Effector memory CD8-positive, alpha-beta T cell (primary cell): Measurements from ENCODE around the gene THPO.

Experiments
- ATAC-seq: fragments of 150-1000 bp; cut with Tn5 transposase; replicated peaks from 2 replicates; pipeline ENCODE4 v1.10.0; 2021; ENCODE audit warnings: mild to moderate bottlenecking, moderate library complexity
- DNase-seq, 3 experiments: peaks; one replicate each; pipeline ENCODE4 v3.0.0; 2021
- H3K27ac Mint-ChIP-seq, 2 donors: one replicate each; pipeline ENCODE4 v1.8.0; 2022; ENCODE audit warnings: mild to moderate bottlenecking in 2 of 2, mixed read lengths in 2 of 2, moderate library complexity in 2 of 2
- H3K27me3 Mint-ChIP-seq, 2 donors: one replicate each; pipeline ENCODE4 v1.8.0; 2022; ENCODE audit warnings: mixed read lengths in 2 of 2
- H3K36me3 Mint-ChIP-seq: one replicate; pipeline ENCODE4 v1.8.0; 2022; ENCODE audit warnings: mild to moderate bottlenecking, moderate library complexity, mixed read lengths; ENCODE audit not compliant: insufficient read depth
- H3K4me1 Mint-ChIP-seq, 2 donors: one replicate each; pipeline ENCODE4 v1.8.0; 2022; ENCODE audit warnings: low read depth in 2 of 2, mixed read lengths in 2 of 2
- H3K4me3 Mint-ChIP-seq, 2 donors: one replicate each; pipeline ENCODE4 v1.8.0; 2022; ENCODE audit warnings: mild to moderate bottlenecking in 2 of 2, mixed read lengths in 2 of 2, moderate library complexity in 2 of 2
- H3K9me3 Mint-ChIP-seq, 2 donors: one replicate each; pipeline ENCODE4 v1.8.0; 2022; ENCODE audit warnings: mixed read lengths in 2 of 2

Gene THPO

DNA sequence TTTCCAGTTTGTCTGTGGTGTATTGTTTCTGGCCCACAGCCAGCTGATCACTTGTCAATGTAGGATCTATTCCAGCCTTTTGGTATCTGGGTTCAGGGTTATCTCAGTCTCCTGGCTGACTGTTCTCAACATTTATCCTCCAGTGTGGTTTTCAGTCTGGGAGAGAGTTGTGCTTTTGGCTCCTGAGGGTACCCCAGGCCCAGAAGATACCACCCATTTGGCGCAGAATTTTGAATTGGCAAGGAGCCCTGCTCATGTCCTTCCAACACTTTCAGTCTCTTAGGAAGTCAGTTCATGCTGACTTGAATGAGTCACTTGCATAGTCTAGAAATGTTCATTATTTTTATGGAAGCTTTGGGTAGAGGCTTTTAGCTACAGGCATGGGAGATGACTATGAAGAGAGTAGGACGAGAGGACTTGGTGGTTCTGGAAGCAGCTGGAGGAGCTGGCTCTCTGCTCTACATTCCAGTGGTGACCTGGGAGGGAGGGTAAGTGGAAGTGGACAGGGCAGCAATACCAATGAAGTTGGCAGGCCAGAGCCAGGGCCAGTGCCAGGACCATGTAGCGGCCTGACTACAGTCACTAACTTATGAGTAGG, 9.3 kb downstream of the THPO start:
- Mint-ChIP-seq H3K27me3 (no peaks in the 10 kb centered on the region), H3K4me1 (peaks cover 12 to 16% of the 10 kb centered on the region in 2 donors), H3K4me3 (no peak overlapping the region), H3K36me3 (peaks cover 48% of the 10 kb centered on the region), H3K27ac (no peak overlapping the region), H3K9me3 (no peaks in the 10 kb centered on the region)
- DNase-seq: no peak
- ATAC-seq: no peak

DNA sequence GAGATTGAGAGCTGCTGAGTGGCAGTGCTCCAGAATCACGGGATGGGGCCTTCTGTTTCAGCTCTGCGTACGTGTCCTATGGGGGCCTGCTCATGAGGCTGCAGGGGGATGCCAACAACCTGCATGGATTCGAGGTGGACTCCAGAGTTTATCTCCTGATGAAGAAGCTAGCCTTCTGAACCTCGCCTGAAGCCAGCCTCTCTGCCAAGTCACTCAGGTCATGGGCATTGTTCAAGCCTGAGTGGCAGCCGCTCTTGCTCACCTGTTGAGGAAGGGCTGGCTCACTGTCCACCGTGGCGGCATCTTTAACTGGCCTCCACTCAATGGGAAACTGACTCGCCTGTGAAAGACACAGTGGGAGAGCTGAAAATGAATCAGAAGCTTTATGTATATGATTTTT, 9.9 kb downstream of the THPO start:
- Mint-ChIP-seq H3K27ac (peak overlapping the region in 1 of 2 donors; percentile 19), H3K27me3 (no peaks in the 10 kb centered on the region), H3K9me3 (no peaks in the 10 kb centered on the region), H3K36me3 (peaks cover 54% of the 10 kb centered on the region), H3K4me1 (peaks cover 12 to 21% of the 10 kb centered on the region in 2 donors), H3K4me3 (no peak overlapping the region)
- ATAC-seq (no peak), DNase-seq (no peak)

DNA sequence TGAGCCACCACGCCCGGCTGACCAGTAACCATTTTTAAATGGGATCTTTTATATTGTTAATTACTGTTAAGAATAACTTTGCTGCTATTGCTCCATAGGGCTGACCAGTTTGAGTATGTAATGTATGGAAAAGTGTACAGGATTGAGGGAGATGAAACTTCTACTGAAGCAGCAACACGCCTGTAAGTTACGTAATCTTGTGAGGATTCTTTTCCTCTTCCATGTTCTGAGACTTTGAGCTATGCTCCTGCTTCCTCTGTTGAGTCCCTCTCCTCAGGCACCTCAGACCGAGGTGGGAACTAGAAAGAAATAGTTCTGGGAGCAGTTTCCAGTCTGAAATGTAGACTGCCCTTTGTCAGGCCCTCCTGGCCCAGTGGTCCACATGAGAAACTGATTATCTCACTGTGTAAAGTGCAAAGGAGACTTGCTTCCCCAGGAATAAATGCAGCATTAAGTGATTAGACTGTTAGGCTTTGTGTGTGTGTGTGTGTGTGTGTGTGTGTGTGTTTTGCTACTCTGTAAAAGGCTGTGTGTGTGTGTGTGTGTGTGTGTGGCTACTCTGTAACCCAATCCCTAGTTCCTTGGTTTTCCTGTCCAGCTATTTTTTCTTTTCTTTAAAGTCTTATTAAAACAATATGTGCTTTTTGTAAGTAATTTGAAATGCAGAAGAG, 11.3 kb downstream of the THPO start:
- Mint-ChIP-seq H3K27ac (no peak overlapping the region), H3K4me3 (no peak overlapping the region), H3K36me3 (peaks cover 61% of the 10 kb centered on the region), H3K27me3 (no peaks in the 10 kb centered on the region), H3K9me3 (no peaks in the 10 kb centered on the region), H3K4me1 (peaks cover 18 to 25% of the 10 kb centered on the region in 2 donors)
- ATAC-seq (no peak), DNase-seq (no peak)

DNA sequence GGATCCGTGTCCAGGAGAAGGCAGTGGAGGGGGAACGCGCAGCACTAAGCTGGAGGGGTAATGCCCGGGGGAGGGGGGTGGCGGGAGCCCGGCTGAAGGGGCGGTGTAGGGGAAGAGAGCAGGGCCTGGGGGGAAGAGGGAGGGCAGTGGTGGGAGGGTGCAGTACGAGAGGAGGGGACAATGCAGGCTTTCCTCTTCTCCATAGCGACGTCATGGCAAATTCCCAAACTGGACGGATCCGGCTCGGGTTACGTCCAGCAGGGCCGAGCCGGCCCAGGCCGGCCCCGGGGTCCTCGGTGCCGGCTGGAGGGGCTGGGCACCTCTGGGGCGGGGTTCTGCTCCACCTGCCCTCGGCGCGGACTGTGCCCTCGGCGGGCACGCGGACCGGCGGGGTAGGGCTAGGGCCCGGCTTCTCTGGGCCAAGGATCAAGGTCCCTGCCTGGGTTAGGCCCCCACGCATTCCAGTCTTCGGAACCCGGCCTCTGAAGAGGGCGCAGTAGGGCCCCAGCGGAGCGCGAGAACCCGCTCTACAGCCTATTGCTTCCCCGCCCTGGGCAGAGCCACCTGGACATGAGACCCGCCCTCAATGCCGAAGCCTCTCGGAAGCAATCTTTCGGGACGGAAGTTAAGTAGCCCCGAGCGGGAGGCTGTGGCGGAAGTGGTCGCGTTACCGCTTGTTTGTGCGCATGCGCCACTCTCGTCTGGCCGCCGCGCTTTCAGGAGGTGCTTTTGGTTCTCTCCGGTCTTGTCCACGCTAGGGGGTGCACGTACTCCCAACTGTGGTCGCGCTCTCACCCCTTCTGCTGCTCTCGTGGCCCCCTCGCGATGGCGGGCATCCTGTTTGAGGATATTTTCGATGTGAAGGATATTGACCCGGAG, 15.1 kb downstream of the THPO start:
- H3K4me3 Mint-ChIP-seq: peak overlapping the region; percentile 89 to 99
- H3K36me3 Mint-ChIP-seq: peaks cover 54% of the 10 kb centered on the region
- no peaks in the 10 kb centered on the region for H3K9me3 Mint-ChIP-seq
- ATAC-seq (peak; percentile 86), DNase-seq (peak; percentile 90 to 93 (median 92))
- H3K27me3 Mint-ChIP-seq: no peaks in the 10 kb centered on the region
- H3K27ac Mint-ChIP-seq: peak overlapping the region; percentile 87 to 95
- peaks cover 19 to 24% of the 10 kb centered on the region in 2 donors for H3K4me1 Mint-ChIP-seq

DNA sequence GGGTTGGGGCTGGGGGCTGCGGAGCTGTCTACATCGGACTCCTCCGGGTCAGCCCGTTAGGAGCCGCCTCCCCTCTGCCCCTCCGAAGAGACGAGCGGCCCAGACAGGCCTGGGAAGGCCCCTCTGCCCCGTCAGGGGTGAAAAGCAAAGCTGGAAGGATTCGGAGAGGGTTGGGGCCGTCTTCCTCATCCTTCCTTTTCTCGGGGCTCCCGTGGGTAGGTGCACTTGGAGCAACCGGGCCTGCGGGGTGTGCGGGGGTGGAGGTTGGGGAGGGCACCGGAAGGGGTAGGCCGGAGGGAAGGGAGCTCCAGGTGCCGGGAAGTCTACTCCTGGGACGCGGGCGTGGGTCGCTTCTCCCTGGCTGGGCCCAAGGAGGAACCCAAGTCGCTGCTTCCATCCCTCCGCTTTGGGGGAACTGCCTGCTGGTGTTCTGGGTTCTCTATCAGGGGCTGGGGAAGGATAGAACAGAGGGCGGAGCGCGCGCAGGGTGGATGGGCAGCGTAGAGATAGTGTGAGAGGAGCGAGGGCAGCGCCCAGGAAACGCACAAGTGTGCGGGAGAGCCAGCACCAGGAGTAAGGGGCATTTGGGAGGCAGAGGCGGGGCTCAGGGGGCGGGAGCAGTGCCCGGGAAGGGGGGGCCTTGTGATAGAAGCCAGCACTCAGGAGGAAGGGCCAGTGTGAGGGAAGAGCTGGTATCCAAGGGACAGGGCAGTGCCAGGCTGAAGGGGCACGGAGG, 15.9 kb downstream of the THPO start:
- peaks cover 46% of the 10 kb centered on the region for H3K36me3 Mint-ChIP-seq
- no peaks in the 10 kb centered on the region for H3K9me3 Mint-ChIP-seq
- peak overlapping the region; percentile 89 to 99 for H3K4me3 Mint-ChIP-seq
- DNase-seq (peak in 1 of 3 experiments; percentile 23), ATAC-seq (peak; percentile 8)
- H3K4me1 Mint-ChIP-seq: peaks cover 19 to 24% of the 10 kb centered on the region in 2 donors
- no peaks in the 10 kb centered on the region for H3K27me3 Mint-ChIP-seq
- peak overlapping the region; percentile 87 to 95 for H3K27ac Mint-ChIP-seq

DNA sequence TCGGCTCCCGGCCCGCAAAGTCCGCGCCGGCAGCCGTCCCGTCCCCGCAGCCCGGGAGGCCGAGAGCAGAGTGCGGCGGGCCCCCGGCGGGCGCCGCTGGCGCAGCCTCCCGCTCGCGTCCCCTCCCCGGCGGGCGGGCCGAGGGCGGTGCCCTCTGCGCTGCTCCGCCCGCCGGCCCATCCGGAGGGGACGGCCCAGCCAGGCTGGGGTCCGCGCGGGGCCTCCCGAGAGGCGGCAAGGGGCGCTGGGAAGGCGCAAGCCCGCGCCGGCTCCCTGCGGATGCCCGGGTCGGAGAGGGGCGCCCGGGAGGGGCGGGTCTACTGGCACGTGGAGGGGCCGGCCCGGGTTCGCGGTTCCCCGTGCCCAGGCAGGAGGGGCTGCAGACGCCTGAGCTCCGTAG, 16.5 kb downstream of the THPO start, which contains the start of the genes CLCN2 and POLR2H:
TSS of gene CLCN2 (minus strand) at position 74 of the 400 bp plus-strand sequence. CDS start 126 bp downstream, outside the sequence.
TSS of gene POLR2H (plus strand) at position 179 of the 400 bp plus-strand sequence. CDS start 1,783 bp downstream, outside the sequence.
- peak in 2 of 3 experiments; percentile 21 to 39 for DNase-seq
- Mint-ChIP-seq H3K27ac (peak within 1 kb of the TSS; percentile 87 to 95), H3K4me1 (peaks cover 19 to 20% of the 10 kb centered on the region in 2 donors), H3K4me3 (peak within 1 kb of the TSS; percentile 89 to 99), H3K9me3 (no peaks in the 10 kb centered on the region), H3K27me3 (no peaks in the 10 kb centered on the region), H3K36me3 (peaks cover 41% of the 10 kb centered on the region)
- ATAC-seq: peak; percentile 23

DNA sequence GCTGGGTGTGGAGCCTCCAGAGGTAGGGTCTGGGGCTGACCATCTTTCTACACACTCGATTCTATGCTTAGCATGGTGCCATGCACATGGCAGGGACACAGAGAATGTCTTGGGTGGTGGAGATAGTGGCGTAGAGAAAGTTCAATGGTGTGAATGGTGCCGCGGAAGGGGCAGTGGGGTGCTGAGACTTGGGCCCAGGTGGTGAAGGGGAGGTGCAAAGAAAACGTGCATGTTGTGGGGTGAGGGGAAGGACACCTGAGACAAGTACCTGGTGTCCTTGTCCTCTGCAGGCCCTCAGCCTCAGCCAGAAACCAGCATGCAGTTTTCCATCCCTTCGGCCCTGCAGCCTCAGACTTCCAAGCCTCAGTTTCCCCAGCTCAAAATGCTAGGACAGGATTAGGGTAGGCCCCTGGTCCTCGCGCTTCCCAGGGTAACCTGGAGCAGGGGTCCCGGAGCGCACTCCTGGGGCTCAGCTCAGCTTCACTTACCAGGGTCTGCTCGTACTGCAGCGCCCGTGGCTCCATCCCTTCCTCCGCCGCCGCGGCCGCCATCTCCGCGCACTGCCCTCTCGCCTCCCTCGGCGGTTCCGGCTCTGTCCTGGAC, 17.0 kb downstream of the THPO start:
- H3K4me3 Mint-ChIP-seq: peak overlapping the region; percentile 71 to 79
- no peak overlapping the region for H3K27ac Mint-ChIP-seq
- peaks cover 36% of the 10 kb centered on the region for H3K36me3 Mint-ChIP-seq
- ATAC-seq (no peak), DNase-seq (no peak)
- no peaks in the 10 kb centered on the region for H3K9me3 Mint-ChIP-seq
- no peaks in the 10 kb centered on the region for H3K27me3 Mint-ChIP-seq
- H3K4me1 Mint-ChIP-seq: peaks cover 19 to 20% of the 10 kb centered on the region in 2 donors

DNA sequence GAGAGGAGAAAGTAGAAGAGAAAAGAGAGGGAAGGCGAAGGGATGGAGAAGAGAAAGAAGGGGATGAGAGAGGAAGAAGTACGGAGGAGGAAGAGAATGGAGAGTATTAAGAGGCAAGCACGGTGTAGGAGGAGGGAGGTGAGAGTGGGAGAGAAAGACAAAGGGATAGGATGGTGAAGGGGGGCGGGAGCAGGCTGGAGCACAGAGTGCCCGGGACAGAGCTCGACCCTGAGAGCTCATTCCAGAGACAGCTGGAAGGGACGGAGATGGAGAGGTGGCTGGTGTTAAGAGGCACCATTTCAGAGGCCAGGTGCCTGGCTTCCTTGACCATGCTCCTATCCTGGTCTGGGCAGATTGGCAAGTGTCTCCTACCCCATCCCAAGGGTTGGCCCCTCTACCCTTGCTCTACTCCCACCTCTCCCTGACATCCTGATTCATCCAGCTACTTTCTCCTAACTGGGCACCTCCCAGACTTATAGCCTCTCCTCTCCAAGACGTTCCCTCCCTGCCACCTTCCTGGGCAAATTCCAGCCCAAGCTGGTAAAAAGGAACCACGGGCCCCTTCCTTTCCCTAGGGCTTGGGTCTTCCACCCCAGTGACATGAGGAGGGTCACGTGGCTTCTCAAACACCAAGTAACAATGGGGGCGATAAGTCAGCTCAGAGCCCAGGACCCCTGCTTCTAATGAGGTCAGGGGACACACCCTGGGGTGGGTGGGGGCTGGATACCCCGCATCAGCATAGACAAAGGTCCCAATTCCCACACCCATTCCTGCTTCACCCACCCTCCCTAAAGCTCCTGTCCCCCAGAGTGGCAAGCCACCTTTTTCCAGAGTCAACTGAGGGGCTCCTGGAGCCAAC, 17.7 kb downstream of the THPO start:
- Mint-ChIP-seq H3K27ac (no peak overlapping the region), H3K4me1 (peaks cover 18 to 19% of the 10 kb centered on the region in 2 donors), H3K36me3 (peaks cover 30% of the 10 kb centered on the region), H3K4me3 (peak overlapping the region; percentile 71 to 79), H3K27me3 (no peaks in the 10 kb centered on the region), H3K9me3 (no peaks in the 10 kb centered on the region)
- ATAC-seq (no peak), DNase-seq (no peak)

DNA sequence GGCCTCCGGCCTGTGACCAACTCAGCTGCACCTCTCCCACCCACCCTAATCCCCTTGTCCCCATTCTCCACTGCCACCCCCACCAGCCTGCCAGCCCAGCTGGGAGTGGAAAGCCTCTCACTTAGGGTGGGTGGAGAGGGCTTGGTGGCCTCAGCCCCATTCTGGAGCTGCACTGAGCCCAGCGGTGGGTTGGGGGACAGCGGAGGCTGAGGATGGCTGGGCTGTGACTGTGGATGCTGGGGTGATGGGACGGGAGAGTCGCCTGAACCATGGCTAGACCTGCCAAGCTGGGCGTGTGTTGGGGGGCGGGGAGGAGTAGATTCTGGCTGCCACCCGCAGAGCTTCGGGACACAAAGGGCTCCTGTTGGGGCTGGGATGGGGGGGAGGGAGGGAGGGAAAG, 18.4 kb downstream of the THPO start:
- Mint-ChIP-seq H3K4me3 (peak overlapping the region; percentile 71 to 79), H3K27me3 (no peaks in the 10 kb centered on the region), H3K9me3 (no peaks in the 10 kb centered on the region), H3K4me1 (peaks cover 13 to 17% of the 10 kb centered on the region in 2 donors), H3K36me3 (peaks cover 23% of the 10 kb centered on the region), H3K27ac (no peak overlapping the region)
- ATAC-seq (no peak), DNase-seq (no peak)

DNA sequence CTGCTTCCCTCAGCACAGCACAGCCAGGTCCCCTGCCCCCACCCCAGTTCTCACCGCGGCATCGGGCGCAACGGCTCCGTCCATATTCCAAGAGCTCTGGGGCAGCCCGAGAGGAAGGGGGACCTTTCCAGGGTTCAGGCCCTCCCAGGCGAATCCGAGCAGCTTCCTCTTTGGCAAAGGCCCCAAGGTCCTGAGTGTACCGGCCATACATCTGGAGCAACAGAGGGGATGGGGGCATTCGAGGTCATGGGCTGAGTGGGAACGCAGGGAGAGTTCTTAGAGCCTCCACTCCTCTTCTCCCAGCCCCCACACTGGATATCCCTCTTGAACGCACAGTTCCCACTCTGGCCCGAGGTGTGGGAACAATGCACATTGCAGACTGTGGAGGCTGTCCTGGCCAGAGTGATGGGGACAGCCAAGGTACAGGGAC, 19.1 kb downstream of the THPO start:
- Mint-ChIP-seq H3K4me3 (peak overlapping the region in 1 of 2 donors; percentile 22), H3K27ac (no peak overlapping the region), H3K9me3 (no peaks in the 10 kb centered on the region), H3K27me3 (no peaks in the 10 kb centered on the region), H3K4me1 (peaks cover 9 to 13% of the 10 kb centered on the region in 2 donors), H3K36me3 (peaks cover 21% of the 10 kb centered on the region)
- ATAC-seq (no peak), DNase-seq (no peak)

DNA sequence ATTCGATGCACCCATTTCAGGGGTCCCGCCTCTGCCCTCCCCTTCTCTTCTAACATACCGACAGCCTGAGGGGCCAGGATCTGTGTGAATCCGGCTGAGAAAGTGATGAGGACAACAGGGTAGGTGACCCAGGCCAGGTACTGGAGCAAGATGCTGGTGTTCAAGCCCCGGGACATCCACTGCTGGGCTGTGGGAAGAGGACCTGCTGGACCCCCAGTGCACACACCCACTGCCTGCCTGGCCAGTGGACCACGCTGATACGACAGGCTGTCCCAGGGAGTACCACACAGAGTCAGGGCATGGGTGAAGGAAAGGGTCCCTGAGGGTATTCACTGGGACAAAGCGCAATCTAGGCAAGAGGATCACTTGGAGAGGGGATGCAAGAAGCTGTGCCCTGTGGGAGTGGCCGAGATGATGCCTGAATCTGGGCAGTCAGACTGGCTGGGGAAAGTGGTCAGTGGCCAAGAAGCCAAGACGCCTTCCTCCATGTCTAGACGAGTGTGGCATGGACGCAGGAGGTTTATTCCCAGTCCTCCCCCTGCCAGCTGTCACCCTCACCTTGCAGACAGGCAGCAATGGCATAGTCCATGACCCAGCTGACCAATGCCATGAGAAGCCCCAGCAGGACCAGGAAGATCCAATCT, 19.8 kb downstream of the THPO start:
- no peaks in the 10 kb centered on the region for H3K27me3 Mint-ChIP-seq
- ATAC-seq (no peak), DNase-seq (no peak)
- H3K36me3 Mint-ChIP-seq: peaks cover 14% of the 10 kb centered on the region
- H3K4me1 Mint-ChIP-seq: peaks cover 9 to 10% of the 10 kb centered on the region in 2 donors
- H3K9me3 Mint-ChIP-seq: no peaks in the 10 kb centered on the region
- H3K27ac Mint-ChIP-seq: no peak overlapping the region
- H3K4me3 Mint-ChIP-seq: no peak overlapping the region
